ENCODE data around the gene CARTPT.

Gene CARTPT

DNA sequence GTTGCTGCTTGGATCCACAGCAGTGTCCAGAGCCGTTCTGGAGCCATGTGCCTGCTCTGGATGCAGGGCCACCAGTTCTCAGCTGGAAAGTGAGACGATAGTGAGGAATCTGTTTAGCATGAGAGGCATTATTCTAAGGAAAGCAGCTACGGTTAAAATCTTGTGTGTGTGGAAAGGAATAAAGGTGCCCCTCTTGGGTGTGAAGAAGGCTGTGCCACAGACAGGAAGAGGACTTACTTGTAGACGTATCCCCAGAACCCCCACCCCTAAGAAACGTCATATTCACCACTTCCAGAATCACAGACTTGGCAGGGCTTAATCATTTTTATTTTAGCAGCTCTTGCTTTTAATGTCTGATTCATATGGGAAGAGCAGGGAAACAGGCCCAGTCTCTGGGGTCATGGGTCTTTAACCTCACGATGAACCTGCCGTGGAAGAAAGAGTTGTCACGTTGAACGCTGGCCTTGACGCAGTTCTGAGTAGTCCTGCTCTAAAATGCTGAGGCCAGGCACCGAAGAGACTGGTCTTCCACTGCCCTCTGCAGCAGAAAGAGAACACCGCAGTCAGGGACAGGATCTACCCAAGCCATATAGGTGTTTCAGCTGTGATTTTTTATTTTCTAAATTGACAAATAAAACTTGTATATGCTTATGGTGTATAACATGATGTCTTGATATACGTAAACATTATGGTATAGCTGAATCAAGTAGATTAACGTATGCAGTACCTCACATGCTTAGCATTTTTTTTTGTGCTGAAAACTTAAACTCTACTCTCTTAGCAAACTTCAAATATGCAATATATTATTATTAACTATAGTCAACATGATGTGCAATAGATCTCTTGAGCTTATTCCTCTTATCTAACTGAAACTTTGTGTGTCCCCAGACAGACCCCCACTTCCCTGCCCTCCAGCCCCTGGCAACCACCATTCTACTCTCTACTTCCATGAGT is 38.8 kb downstream of the CARTPT start:
- TF ChIP-seq, protein P1, sequence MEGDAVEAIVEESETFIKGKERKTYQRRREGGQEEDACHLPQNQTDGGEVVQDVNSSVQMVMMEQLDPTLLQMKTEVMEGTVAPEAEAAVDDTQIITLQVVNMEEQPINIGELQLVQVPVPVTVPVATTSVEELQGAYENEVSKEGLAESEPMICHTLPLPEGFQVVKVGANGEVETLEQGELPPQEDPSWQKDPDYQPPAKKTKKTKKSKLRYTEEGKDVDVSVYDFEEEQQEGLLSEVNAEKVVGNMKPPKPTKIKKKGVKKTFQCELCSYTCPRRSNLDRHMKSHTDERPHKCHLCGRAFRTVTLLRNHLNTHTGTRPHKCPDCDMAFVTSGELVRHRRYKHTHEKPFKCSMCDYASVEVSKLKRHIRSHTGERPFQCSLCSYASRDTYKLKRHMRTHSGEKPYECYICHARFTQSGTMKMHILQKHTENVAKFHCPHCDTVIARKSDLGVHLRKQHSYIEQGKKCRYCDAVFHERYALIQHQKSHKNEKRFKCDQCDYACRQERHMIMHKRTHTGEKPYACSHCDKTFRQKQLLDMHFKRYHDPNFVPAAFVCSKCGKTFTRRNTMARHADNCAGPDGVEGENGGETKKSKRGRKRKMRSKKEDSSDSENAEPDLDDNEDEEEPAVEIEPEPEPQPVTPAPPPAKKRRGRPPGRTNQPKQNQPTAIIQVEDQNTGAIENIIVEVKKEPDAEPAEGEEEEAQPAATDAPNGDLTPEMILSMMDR (IDR thresholded peaks at IDR 0.05; ENCODE audit: control insufficient read depth, extremely low read depth, insufficient read depth): peak; percentile 87
- no peak overlapping the region for H3K4me3 ChIP-seq (ENCODE audit: low read depth, low read length)
- DNase-seq (ENCODE audit: low read depth): peak; percentile 87

DNA sequence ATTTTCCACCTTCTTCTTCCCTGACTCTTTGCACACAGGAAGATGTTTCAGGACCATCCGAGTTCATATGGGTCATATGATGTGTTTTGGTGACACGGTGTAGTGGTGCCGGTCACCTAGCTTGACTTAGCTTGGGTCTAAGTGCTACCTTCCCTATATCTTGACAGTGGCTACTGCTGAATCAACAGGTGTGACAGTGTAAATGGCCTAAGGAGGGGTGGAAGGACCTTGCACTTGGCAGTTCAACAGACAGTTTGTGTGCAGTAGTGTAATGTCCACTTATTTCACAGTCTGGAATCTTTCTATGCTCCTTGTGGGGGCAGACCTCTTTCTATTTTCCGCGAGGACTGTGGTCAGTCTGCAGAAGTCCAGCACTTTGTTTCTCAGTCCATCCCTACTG is 43.8 kb downstream of the CARTPT start:
- TF ChIP-seq, protein P1 (IDR thresholded peaks at IDR 0.05; ENCODE audit: control insufficient read depth, extremely low read depth, insufficient read depth): no peak
- no peak overlapping the region for H3K4me3 ChIP-seq (ENCODE audit: low read depth, low read length)
- DNase-seq (ENCODE audit: low read depth): no peak

DNA sequence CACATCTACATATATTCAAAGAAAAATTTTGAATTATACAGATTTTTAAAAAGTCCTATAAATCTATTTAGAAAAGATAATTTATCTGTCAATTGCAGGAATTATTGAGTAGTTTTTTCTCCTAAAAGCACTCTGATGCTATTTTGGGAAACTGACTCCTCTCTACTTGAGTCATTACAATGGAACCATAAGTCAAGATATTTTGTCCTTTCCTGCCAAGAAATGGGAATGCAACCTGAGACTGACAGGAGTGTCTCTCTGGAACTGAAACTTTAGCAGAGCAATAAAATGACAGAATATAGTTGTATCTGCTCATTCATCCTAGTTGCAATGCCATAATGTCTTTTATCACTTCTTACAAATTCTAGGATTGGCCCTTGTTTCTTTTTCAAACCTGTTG is 48.6 kb downstream of the CARTPT start:
- DNase-seq (ENCODE audit: low read depth): no peak
- TF ChIP-seq, protein P1 (IDR thresholded peaks at IDR 0.05; ENCODE audit: control insufficient read depth, extremely low read depth, insufficient read depth): no peak
- no peak overlapping the region for H3K4me3 ChIP-seq (ENCODE audit: low read depth, low read length)

DNA sequence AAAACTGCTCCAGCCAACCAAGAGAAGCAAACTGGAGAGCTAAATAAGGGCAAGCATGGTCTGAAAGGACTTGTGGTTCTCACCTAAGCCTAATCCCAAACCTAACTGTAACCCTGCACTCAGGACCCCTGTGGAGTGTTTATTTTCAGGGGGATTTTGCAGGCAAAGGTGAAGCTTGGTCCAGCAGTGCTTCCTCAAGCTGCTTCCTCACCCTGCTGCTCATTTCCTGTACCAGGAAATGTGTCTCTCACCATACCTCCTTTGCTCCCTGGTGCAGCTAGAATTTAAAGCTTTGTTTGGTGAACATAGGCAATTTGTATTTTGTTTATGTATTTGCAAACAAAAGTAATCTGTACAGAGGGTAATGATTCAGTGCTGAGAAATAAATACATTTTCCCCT is 50.2 kb downstream of the CARTPT start:
- TF ChIP-seq, protein P1 (IDR thresholded peaks at IDR 0.05; ENCODE audit: control insufficient read depth, extremely low read depth, insufficient read depth): no peak
- no peak overlapping the region for H3K4me3 ChIP-seq (ENCODE audit: low read depth, low read length)
- DNase-seq (ENCODE audit: low read depth): no peak

DNA sequence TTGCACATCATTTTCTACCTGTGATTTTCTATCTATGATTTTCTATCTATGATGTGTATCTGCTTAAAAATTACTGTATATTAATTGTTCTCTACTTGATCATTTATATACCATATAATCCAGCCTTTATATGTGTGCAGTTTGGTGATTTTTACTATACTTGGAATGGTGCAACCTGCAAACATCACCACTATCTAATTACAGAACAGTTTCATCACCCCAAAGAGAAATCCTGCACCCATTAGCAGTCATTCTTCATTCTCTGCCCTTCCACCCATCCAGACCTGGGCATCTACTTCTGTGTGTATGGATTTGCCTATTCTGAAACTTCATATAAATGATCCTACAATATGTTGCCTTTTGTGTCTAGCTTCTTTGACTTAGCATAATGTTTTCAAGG is 51.3 kb downstream of the CARTPT start:
- DNase-seq (ENCODE audit: low read depth): no peak
- TF ChIP-seq, protein P1 (IDR thresholded peaks at IDR 0.05; ENCODE audit: control insufficient read depth, extremely low read depth, insufficient read depth): no peak
- H3K4me3 ChIP-seq (ENCODE audit: low read depth, low read length): no peak overlapping the region

Measured in LNCaP clone FGC (cell line).